Measurements from ENCODE around the gene MRPL19.
A peak's percentile ranks its signal among the peaks of the same experiment; 100 is the strongest.
"Not testable (repeated sequence)": the region's sequence is repeated elsewhere in the genome, so short reads cannot be mapped to it uniquely, and the experiment has no call there.

The MRPL19 gene

DNA sequence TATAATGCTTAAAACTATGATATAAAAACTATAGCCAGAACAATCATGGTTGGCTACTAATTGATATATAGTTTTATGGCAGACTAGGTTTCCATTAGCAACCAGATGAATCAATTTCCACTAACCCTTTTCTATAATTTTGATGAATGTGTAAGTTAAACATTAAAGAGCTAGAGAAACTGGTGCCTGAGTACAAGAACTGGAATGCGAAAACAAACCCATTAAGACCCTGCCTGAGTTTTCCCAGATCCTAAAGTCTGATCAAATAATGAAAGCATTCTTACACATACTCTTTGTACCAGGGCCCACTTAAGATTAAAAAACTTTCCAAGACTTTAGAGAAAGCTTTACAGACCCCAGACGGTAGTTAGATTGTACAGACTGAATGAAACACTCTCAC, 21.3 kb downstream of the MRPL19 start:
- DNase-seq (ENCODE audit: low spot score): no peak

DNA sequence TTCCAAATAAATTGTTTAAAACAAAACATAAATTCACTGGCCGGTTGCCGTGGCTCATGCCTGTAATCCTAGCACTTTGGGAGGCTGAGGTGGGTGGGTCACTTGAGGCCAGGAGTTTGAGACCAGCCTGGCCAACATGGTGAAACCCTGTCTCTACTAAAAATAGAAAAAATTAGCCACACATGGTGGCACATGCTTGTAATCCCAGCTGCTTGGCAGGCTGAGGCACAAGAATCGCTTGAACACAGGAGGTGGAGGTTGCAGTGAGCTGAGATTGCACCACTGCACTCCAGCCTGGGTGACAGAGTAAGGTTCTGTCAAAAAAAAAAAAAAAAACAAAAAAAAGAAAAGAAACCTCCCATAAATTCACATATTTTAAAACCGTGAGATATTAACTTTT, 28.8 kb downstream of the MRPL19 start:
- not testable (repeated sequence) for DNase-seq (ENCODE audit: low spot score)

DNA sequence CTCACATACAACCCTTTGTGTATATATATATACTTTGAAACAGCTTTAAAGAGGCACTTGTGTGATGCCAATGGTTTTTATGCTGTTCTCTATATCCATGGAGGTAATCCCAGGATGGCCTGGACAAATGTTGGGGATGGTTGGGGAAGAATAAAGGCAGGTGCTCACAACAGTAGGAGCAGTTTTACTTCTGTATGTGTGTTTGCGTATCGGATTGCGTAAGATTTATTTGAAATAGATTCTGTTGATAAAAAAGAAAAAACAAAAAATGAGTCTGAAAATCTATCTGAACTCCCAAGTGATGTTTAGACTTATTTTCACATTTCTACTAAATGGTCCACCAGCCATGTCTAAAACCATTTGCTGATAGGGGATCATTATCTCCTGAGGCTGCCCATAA, 29.3 kb downstream of the MRPL19 start:
- no peak for DNase-seq (ENCODE audit: low spot score)

DNA sequence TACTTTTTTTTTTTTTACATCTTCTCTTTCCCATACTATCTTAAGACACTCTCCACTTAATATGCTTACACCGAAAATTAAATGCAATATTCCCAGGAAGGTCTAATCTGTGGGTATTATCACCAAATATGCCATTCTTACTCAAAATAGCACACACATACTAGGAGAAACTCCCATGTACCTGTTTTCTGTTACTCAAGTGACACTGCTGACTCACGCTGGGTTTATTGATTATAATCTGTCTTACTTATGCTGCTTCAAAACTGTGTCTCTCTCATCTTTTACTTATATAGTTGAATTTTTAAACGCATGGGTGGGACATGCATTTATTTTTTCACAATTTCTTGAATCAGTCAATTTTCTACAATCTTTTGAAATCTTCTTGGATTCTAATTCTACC, 29.9 kb downstream of the MRPL19 start:
- no peak for DNase-seq (ENCODE audit: low spot score)

DNA sequence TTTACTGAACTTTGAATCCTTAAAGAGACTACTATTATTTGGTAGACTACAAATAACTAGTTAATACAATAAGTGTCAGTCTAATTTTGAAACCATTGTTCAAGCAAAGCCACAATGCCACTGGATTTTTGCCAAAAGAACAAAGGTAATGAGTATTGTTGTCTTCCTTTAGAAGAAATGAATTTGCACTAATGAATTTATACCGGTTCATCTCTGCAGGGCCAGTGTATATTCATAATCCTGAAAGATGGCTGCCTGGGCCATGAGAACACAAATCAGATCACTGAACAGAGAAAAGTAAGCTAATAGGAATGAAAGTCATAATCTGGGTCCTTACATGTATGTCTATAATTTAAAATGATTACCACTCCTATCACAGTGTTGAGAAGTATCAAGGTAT, 33.0 kb downstream of the MRPL19 start:
- no peak for DNase-seq (ENCODE audit: low spot score)

- DNase-seq (ENCODE audit: low spot score): no peak
Measured at GRCh38 chr2:75680402-75680801, 33.8 kb downstream of the MRPL19 start.

- DNase-seq (ENCODE audit: low spot score): not testable (repeated sequence)
Measured at GRCh38 chr2:75683430-75683829, 36.8 kb downstream of the MRPL19 start.

DNA sequence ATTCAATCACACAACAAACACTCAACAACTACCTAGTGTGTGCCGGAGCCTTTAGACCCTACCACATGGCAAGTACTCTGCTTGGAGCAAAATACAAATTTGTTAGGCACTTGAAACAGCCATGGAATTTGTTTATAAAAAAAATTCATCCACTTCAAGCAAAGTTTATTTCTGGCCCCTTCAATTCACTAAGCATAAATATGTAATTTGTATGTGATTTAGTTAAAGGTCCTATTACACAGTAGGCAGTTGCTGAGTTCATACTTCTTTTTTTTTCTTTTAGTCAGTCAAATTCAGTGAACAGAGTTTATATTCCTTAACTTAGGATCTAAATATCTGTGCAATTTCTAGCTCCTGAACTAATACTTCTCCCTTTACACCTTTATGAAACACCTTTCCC, 41.6 kb downstream of the MRPL19 start:
- DNase-seq (ENCODE audit: low spot score): no peak

- DNase-seq (ENCODE audit: low spot score): no peak
Measured at GRCh38 chr2:75698918-75699317, 52.3 kb downstream of the MRPL19 start.

DNA sequence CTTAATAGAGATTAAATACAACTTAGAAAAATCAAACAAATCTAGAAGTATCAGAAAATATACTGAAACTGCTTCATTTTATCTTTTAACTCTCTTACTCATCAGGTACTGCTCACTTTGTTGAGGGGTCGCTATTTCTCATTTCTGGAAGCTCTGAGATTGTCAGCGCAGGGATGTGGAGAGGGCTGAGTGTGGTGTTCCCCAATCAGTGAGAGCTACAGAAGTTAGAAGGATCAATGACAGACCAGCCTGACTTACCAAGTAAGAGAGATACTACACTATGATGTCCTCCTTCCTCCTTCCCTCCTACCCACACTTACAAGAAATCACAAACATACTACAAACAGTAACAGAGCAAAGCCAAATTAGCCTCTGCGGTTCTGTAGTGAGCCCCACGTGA, 56.0 kb downstream of the MRPL19 start:
- DNase-seq (ENCODE audit: low spot score): no peak

GRCh38 chr2:75703589-75704287, 57.2 kb downstream of the MRPL19 start:
- DNase-seq (ENCODE audit: low spot score): no peak

GRCh38 chr2:75705921-75706320, 59.3 kb downstream of the MRPL19 start:
- DNase-seq (ENCODE audit: low spot score): no peak

GRCh38 chr2:75707901-75708300, 61.3 kb downstream of the MRPL19 start:
- DNase-seq (ENCODE audit: low spot score): no peak

- DNase-seq (ENCODE audit: low spot score): no peak
Measured at GRCh38 chr2:75709297-75709696, 62.7 kb downstream of the MRPL19 start.

DNA sequence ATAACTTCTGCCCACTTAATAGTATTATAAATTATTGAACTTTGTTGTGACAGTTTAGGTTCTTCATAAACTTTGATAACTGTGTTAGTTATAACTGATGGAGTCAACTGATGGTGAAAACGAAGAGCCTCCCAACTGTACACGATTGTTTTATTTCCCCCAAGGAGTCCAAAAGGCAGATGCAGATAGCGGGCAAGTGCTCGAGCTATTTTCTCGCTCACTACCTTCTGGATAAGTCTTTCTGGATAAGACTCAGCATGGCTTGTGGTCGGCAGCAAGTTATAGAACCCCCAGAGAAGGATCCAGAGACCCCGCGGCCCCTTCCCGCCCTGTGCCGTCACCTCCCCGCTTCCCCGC, 63.6 kb downstream of the MRPL19 start:
- DNase-seq (ENCODE audit: low spot score): no peak

GRCh38 chr2:75710577-75711253, 64.1 kb downstream of the MRPL19 start, which contains the start of gene GCFC2:
Gene GCFC2, minus strand, starts transcription at chr2:75710915. Its CDS starts 60 bp downstream, at chr2:75710855.
- DNase-seq (ENCODE audit: low spot score): peak; percentile 91

DNA sequence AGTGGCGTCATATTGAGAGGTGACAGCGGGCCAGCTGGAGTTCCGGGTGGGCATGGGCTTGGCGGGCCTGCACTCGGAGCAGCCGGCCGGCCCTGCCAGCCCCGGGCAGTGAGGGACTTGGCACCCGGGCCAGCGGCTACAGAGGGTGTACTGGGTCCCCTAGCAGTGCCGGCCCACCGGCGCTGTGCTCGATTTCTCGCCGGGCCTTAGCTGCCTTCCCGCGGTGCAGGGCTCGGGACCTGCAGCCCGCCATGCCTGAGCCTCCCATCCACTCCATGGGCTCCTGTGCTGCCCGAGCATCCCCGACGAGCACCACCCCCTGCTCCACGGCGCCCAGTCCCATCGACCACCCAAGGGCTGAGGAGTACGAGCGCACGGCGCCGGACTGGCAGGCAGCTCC, 65.0 kb downstream of the MRPL19 start:
- DNase-seq (ENCODE audit: low spot score): not testable (repeated sequence)

- DNase-seq (ENCODE audit: low spot score): no peak
Measured at GRCh38 chr2:75716406-75716805, 69.8 kb downstream of the MRPL19 start.

GRCh38 chr2:75719616-75720015, 73.0 kb downstream of the MRPL19 start:
- DNase-seq (ENCODE audit: low spot score): no peak

GRCh38 chr2:75720525-75720924, 73.9 kb downstream of the MRPL19 start:
- DNase-seq (ENCODE audit: low spot score): no peak

DNA sequence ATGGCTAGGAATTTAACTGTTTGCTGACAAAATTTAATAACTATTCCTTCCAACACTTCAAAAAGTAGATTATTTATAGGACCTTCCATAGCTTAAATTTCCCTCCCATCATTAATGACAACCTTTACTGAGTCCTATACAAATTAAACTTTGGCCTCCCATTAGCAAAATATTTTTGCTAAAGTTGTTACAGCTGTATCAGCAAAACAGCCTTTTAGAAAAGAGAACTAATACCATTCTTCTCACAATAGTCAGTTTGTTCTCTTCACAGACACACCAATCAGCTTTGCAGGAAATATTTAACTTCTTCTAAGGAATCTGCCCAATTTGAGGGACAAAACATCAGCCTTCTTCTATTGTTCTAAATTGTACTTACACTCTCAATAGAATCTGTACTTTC, 76.1 kb downstream of the MRPL19 start:
- DNase-seq (ENCODE audit: low spot score): no peak

DNA sequence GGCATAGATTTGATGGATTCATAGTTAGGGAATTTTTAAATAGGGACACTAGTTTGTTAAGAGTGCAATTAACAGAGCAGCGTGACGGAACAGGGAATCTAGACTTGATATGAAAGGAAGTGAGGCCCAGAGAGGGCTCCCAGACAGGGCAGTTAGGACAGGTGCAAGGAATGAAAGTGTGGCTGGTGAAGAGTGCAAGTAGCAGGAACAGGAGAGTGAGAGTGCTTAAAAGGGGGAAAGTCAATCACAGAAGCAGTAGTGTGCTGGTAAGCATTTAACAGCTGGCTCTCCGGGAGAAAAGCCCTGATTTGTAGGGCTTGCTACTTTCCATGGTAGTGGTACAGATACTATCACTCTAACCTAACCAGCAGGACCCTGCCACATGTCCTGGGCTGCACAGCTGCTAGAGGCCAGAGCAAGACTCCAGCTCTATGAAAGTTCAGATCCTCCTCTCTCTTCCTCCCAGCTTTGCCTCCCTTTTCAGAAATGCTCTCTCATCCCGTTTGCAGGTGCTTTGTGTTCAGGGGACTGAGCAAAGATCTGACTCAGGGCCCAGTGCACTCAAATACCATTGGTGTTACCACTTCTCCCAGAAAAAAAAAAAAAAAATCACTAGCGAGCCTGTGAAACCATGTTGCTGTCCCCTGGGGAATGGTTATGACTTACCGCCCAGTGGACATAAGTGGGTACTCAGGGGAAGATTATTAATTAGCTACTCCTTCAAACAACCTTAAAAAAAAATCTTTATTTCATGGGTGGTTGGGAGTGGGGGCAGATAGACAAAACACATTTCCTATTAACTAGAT, 82.2 kb downstream of the MRPL19 start:
- no peak for DNase-seq (ENCODE audit: low spot score)

DNA sequence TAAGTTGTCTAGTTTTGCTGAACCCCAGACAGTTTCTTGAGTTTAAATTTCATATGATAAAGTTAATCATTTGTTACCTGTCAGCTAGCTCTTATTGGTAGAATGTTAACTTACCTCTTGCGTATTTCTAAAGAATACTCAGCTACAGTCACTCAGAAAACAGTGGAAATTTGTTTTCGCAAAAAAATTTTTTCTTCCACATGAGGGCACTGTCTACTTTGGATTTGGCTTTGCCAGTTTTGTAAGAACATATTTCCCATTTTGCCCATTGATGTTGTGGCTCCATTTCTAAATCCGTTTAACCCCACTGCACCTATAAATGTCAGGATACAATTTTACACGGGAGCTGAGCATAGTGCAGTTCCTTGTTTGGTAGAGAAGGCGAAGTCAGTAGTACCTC, 83.3 kb downstream of the MRPL19 start:
- no peak for DNase-seq (ENCODE audit: low spot score)
